Vagina (tissue), 2 donors: ENCODE data around the gene SGCA. TPM values are rescaled to one million over a fixed set of nuclear protein-coding genes. Genes with fewer than 3 reads are reported as not detected.

ENCODE experiments used
- DNase-seq, 2 donors: peaks; one replicate each; pipeline ENCODE4 v3.0.0-alpha.2; 2017; ENCODE audit errors: extremely low spot score in 2 of 2
- H3K27ac ChIP-seq: fragments of 200-600 bp; sonication (generic); one replicate; pipeline ENCODE4 v1.5.1; 2019
- H3K27me3 ChIP-seq: fragments of 200-600 bp; sonication (generic); one replicate; pipeline ENCODE4 v1.5.1; 2019
- H3K36me3 ChIP-seq, 2 donors: fragments of 200-600 bp; sonication (generic); one replicate each; pipeline ENCODE4 v1.5.1; 2017 to 2019
- H3K4me1 ChIP-seq: fragments of 200-600 bp; sonication (generic); one replicate; pipeline ENCODE4 v1.5.1; 2019
- H3K4me3 ChIP-seq, 2 donors: fragments of 200-600 bp; sonication (generic); 1 replicate in 1 of 2; 2 replicates in 1 of 2; pipeline ENCODE4 v1.5.1; 2016 to 2019
- H3K9me3 ChIP-seq: fragments of 200-600 bp; sonication (generic); one replicate; pipeline ENCODE4 v1.5.1; 2019
- POLR2A ChIP-seq, 2 donors: fragments of 450-650 bp; IDR thresholded peaks; one replicate each; pipeline ENCODE4 v1.6.1; 2017; ENCODE audit warnings: antibody characterized with exemption in 2 of 2, mild to moderate bottlenecking in 2 of 2, moderate library complexity in 2 of 2
- POLR2AphosphoS5 ChIP-seq, 2 donors: sonication (generic); formaldehyde crosslinking; IDR thresholded peaks; one replicate each; pipeline ENCODE4 v1.9.0; 2017; ENCODE audit warnings: antibody characterized with exemption in 2 of 2, mild to moderate bottlenecking in 2 of 2, low read depth in 1 of 2; ENCODE audit not compliant: insufficient read depth in 1 of 2
- intact Hi-C: fragments of 100-400 bp; cut with DNase I; formaldehyde crosslinking; loops from one replicate; pipeline ENCODE4 v1.15.1; 2023
- total RNA-seq: library from RNA; depleted of rRNA; stranded (reverse); fragments of >200 nt; gene quantifications from one replicate; pipeline ENCODE4 v1.2.3, GENCODE V29; 2016
- TF ChIP-seq, protein P1 (sequence below), 3 experiments: fragments of 450-650 bp in 2 of 3; fragments of 200-600 bp in 1 of 3; sonication (generic) in 1 of 3; IDR thresholded peaks; one replicate each; pipeline ENCODE4 v1.5.1; 2017 to 2019; ENCODE audit warnings: antibody characterized with exemption in 3 of 3, mild to moderate bottlenecking in 2 of 3, moderate library complexity in 2 of 3

Gene SGCA
- total RNA-seq, 1 donor from 2014 or later: 2.2 TPM

DNA sequence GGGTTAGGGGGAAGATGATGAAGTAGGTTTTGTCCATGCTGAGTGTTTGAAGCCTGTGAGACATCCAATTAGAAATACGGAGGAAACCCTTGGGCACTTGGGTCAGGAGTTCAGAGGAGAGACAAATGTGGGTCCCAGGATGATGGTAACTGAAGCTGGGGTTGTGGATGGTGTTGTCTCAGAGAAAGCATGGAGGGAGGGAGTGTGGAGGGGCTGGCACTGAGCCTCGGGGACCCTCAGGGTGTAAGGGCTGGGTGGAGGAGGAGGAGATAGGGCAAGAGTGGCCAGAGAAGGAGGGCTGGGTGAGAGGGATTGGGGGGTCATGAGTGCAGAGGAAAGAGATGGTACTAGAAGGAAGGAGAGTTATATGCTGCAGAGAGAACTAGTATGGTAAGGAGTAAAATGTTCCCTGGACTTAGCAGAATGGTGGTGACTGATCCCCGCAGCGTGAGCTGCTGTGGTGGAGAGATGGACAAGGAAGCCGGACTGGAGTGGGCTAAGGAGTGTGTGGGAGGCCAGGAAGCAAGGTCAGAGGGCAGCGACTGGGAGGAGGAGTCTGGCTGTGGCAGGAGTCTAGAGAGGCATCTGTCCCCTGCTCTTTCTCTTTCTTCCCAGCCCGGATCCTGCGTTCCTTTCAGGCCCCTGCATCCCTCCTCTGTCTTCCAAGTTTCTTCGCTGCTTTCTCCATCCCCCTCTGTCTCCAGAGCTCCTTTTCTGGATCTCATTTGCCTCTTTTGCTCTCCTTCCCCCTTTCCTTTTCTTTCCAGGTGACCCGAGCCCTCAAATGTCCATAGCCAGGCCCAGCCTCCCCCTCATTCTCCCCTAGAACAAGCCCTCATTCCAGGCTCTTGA is 39.5 kb downstream of the SGCA start:
- Histone ChIP-seq H3K36me3 (no peaks in the 10 kb centered on the region), H3K4me3 (no peak overlapping the region), H3K27ac (peak overlapping the region; percentile 97), H3K9me3 (no peaks in the 10 kb centered on the region), H3K27me3 (no peaks in the 10 kb centered on the region), H3K4me1 (peaks cover 71% of the 10 kb centered on the region)
- no peak for DNase-seq
- peak in 1 of 2 donors; percentile 14 for TF ChIP-seq POLR2AphosphoS5 (IDR thresholded peaks at IDR 0.05; ENCODE audit: insufficient read depth in 1 of 2, low read depth in 1 of 2)
- no peak for TF ChIP-seq POLR2A (IDR thresholded peaks at IDR 0.05)
- intact Hi-C loops: no loop called here

GRCh38 chr17:50205963-50206505 is 40.2 kb downstream of the SGCA start:
- TF ChIP-seq POLR2A (IDR thresholded peaks at IDR 0.05) (no peak), POLR2AphosphoS5 (IDR thresholded peaks at IDR 0.05; ENCODE audit: insufficient read depth in 1 of 2, low read depth in 1 of 2) (no peak)
- TF ChIP-seq, protein P1, sequence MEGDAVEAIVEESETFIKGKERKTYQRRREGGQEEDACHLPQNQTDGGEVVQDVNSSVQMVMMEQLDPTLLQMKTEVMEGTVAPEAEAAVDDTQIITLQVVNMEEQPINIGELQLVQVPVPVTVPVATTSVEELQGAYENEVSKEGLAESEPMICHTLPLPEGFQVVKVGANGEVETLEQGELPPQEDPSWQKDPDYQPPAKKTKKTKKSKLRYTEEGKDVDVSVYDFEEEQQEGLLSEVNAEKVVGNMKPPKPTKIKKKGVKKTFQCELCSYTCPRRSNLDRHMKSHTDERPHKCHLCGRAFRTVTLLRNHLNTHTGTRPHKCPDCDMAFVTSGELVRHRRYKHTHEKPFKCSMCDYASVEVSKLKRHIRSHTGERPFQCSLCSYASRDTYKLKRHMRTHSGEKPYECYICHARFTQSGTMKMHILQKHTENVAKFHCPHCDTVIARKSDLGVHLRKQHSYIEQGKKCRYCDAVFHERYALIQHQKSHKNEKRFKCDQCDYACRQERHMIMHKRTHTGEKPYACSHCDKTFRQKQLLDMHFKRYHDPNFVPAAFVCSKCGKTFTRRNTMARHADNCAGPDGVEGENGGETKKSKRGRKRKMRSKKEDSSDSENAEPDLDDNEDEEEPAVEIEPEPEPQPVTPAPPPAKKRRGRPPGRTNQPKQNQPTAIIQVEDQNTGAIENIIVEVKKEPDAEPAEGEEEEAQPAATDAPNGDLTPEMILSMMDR (IDR thresholded peaks at IDR 0.05): no peak
- Histone ChIP-seq H3K4me3 (no peak overlapping the region), H3K4me1 (peaks cover 73% of the 10 kb centered on the region), H3K36me3 (no peaks in the 10 kb centered on the region), H3K9me3 (no peaks in the 10 kb centered on the region), H3K27ac (peak overlapping the region; percentile 97), H3K27me3 (no peaks in the 10 kb centered on the region)
- DNase-seq: no peak
- intact Hi-C loops: no loop called here

DNA sequence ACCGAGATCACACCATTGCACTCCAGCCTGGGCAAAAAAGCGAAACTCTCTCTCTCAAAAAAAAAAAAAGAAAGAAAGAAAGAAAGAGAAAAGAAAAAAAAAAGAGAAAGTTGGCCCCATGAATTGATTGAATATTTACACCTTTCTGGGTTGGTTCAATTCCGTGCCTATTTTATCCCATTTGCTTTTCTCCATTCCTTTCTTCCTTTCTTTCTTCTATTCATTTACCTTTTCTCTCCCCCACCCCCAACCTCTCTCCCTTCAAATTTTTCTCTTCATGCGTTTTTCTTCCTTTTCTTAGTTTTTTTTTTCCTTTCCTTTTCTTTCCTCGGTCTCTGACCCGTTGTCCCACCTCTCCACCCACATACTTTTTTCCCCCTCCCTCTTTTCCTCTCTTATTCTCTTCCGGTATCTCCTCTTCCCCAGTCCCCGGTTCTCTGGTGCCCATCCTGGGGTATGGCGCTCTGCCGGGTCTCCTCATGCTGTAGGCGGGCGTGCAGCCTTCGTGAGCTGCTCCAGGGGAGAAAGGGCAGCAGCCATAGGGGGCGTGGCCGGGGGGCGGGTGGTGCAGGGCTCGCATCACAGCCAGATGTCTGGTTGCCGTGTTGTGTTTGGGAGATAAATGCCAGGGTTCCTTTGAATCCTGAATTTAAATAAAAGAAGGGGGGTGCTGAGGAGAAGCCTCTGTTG is 40.9 kb downstream of the SGCA start:
- peak overlapping the region; percentile 97 for H3K27ac ChIP-seq
- no peaks in the 10 kb centered on the region for H3K9me3 ChIP-seq
- no peaks in the 10 kb centered on the region for H3K27me3 ChIP-seq
- no peak for DNase-seq
- H3K4me1 ChIP-seq: peaks cover 79% of the 10 kb centered on the region
- H3K36me3 ChIP-seq: no peaks in the 10 kb centered on the region
- H3K4me3 ChIP-seq: peak overlapping the region in 1 of 2 donors; percentile 33
- TF ChIP-seq, protein P1 (IDR thresholded peaks at IDR 0.05): no peak
- TF ChIP-seq POLR2AphosphoS5 (IDR thresholded peaks at IDR 0.05; ENCODE audit: insufficient read depth in 1 of 2, low read depth in 1 of 2): peak in 1 of 2 donors; percentile 15
- intact Hi-C loops: no loop called here

- H3K9me3 ChIP-seq: no peaks in the 10 kb centered on the region
- no peaks in the 10 kb centered on the region for H3K27me3 ChIP-seq
- peak overlapping the region; percentile 97 for H3K27ac ChIP-seq
- TF ChIP-seq POLR2A (IDR thresholded peaks at IDR 0.05): no peak
- TF ChIP-seq, protein P1 (IDR thresholded peaks at IDR 0.05): no peak
- no peak for TF ChIP-seq POLR2AphosphoS5 (IDR thresholded peaks at IDR 0.05; ENCODE audit: insufficient read depth in 1 of 2, low read depth in 1 of 2)
- no peaks in the 10 kb centered on the region for H3K36me3 ChIP-seq
- peaks cover 80% of the 10 kb centered on the region for H3K4me1 ChIP-seq
- intact Hi-C loops: no loop called here
- peak overlapping the region in 1 of 2 donors; percentile 33 for H3K4me3 ChIP-seq
- DNase-seq: no peak
Measured at GRCh38 chr17:50207315-50207714, 41.5 kb downstream of the SGCA start.

DNA sequence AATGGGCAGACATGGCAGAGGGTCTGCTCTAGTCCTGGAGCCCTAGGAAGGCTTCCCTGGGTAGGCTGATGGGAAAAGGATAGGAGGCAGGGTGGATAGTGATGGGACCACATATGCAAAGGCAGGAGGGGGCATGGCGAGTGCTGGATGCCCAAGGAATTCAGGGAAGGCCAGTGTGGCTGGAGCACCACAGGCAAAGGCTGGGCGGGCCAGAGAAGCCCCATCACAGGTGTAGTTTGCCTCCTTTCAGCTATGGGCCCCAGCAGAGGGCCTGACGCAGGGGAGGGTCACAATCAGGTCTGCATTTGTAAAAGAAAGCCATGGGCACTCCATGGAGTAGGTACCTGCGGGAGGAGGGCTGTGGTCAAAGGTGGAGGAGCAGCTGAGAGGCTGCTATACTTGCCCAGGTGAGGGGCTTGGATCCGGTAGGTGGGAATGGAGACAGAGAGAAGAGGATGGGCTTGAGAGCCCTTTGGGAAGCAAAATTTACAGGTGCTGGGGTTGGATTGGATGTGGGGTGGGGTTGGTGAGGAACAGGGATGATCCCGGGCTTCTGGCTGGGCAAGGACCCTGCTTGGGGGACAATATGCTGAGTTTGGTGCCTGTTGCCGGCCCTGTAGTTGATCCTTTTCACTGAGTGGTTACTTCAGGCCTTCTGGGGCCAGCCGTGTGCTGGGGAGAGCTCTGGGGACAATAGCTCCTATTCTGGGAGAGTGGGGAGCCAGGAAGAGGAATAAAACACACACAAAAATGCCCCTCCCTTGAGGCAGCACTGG is 42.2 kb downstream of the SGCA start:
- no peaks in the 10 kb centered on the region for H3K27me3 ChIP-seq
- no peak overlapping the region for H3K4me3 ChIP-seq
- intact Hi-C loops: no loop called here
- peaks cover 75% of the 10 kb centered on the region for H3K4me1 ChIP-seq
- H3K27ac ChIP-seq: peak overlapping the region; percentile 97
- DNase-seq: no peak
- no peaks in the 10 kb centered on the region for H3K9me3 ChIP-seq
- TF ChIP-seq POLR2AphosphoS5 (IDR thresholded peaks at IDR 0.05; ENCODE audit: insufficient read depth in 1 of 2, low read depth in 1 of 2) (no peak), POLR2A (IDR thresholded peaks at IDR 0.05) (no peak)
- TF ChIP-seq, protein P1 (IDR thresholded peaks at IDR 0.05): no peak
- H3K36me3 ChIP-seq: no peaks in the 10 kb centered on the region
